LNCaP clone FGC (cell line): Measurements from ENCODE around the gene SECISBP2L.

Experiments
- DNase-seq: peaks from one replicate; pipeline ENCODE4 v3.0.0-alpha.2; 2011; ENCODE audit warnings: low read depth
- H3K4me3 ChIP-seq: 2 replicates; pipeline ENCODE4 v1.5.1; 2011; ENCODE audit warnings: mild to moderate bottlenecking, low read depth, low read length, control low read depth
- CTCF ChIP-seq: IDR thresholded peaks from 2 replicates; pipeline ENCODE4 v1.5.1; 2012; ENCODE audit warnings: mild to moderate bottlenecking; ENCODE audit not compliant: control insufficient read depth, insufficient read depth; ENCODE audit errors: extremely low read depth

Gene SECISBP2L

GRCh38 chr15:49031804-49032203 is 14.4 kb downstream of the SECISBP2L start:
- no peak overlapping the region for H3K4me3 ChIP-seq
- no peak for TF ChIP-seq CTCF
- no peak for DNase-seq

DNA sequence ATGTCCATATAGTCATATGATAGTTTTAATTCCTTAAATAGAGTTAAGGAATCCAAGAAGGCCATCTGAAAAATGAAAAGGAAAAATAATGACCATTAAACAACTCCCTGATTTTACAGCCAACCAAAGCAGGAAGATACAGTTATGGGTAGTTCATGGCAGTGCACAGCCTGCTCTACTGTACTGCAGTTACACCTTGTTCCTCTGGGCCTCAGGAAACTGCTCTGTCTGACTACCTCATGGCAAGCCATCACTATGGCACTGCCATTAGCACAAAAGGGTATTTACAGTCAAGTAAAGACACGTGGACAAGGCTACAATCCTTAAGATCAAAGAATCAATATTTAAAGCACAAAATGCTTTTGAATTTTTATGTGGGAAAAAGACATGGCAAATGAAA is 19.5 kb downstream of the SECISBP2L start:
- TF ChIP-seq CTCF: no peak
- no peak overlapping the region for H3K4me3 ChIP-seq
- no peak for DNase-seq

GRCh38 chr15:49024840-49025239 is 21.4 kb downstream of the SECISBP2L start:
- no peak overlapping the region for H3K4me3 ChIP-seq
- no peak for TF ChIP-seq CTCF
- no peak for DNase-seq

- no peak for TF ChIP-seq CTCF
- no peak overlapping the region for H3K4me3 ChIP-seq
- DNase-seq: no peak
Observed at GRCh38 chr15:49023354-49023753, 22.9 kb downstream of the SECISBP2L start.

DNA sequence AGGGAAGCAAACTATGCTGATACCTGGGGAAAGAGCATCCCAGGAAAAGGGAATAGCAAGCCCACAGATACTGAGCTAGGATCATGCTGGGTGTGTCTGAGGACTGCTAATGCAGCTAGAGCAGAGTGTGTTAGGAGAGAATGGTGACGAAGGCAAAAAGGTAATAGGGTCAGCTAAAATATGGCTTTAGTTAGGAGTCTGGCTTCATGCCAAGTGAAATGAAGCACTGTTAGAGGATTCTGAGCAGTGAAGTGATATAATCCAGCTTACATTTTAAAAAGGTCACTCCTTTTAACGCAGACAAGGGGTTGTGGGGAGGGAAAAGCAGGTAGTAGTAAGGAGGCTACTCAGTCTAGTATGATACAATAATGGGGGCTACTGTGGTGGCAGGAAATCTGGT is 30.4 kb downstream of the SECISBP2L start:
- DNase-seq: no peak
- no peak for TF ChIP-seq CTCF
- no peak overlapping the region for H3K4me3 ChIP-seq

DNA sequence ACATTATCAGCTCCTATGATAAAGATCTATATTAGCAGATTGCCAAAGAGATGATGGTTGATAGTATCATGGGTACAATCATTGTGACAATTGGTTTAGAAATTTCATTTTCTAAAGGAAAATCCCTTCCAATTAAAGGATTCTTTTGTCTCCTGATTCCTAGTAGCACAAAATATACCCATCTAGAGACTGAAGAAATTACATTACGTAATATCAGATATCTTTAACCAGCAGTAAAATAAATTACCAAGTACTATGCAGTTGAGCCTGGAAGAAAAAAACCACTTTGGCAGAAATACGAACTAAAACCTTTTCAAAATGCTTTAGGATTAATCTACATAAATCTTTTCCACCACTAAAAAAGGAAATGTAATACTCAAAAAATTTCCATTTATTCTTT is 46.9 kb downstream of the SECISBP2L start:
- no peak for DNase-seq
- H3K4me3 ChIP-seq: no peak overlapping the region
- no peak for TF ChIP-seq CTCF

- no peak for DNase-seq
- no peak overlapping the region for H3K4me3 ChIP-seq
- TF ChIP-seq CTCF: no peak
Observed at GRCh38 chr15:48996276-48996675, 50.0 kb downstream of the SECISBP2L start.
